ENCODE results near the gene HSPA1B. TPM values are rescaled to one million over a fixed set of nuclear protein-coding genes. Genes with fewer than 3 reads are reported as not detected.
"Not testable (repeated sequence)": the region's sequence is repeated elsewhere in the genome, so short reads cannot be mapped to it uniquely, and the experiment has no call there.

The HSPA1B gene
- total RNA-seq, 1 donor from 2014 or later: 58.4 TPM

DNA sequence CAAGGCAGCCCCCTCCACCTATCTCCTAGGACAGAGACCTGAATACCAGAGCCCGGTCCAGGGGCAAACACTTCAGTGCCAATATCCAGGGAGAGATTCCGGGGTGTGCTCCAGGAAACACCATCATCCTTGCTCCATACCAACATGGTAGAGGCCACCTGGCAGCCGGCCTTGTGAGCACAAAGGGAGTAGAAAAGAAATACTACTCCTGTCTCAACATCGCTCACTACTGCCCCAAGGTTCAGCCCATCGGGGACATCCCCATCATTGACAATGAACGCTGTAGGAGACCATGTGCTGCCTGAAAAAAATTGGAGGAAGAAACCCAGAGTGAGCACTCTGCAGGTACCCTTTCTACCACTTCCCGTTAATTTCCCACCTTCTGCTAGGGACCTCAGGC lies 33.6 kb downstream of the HSPA1B start:
- DNase-seq (ENCODE audit: low read depth): no peak
- H3K4me3 ChIP-seq (ENCODE audit: low read depth, low read length): no peak overlapping the region
- TF ChIP-seq, protein P1, sequence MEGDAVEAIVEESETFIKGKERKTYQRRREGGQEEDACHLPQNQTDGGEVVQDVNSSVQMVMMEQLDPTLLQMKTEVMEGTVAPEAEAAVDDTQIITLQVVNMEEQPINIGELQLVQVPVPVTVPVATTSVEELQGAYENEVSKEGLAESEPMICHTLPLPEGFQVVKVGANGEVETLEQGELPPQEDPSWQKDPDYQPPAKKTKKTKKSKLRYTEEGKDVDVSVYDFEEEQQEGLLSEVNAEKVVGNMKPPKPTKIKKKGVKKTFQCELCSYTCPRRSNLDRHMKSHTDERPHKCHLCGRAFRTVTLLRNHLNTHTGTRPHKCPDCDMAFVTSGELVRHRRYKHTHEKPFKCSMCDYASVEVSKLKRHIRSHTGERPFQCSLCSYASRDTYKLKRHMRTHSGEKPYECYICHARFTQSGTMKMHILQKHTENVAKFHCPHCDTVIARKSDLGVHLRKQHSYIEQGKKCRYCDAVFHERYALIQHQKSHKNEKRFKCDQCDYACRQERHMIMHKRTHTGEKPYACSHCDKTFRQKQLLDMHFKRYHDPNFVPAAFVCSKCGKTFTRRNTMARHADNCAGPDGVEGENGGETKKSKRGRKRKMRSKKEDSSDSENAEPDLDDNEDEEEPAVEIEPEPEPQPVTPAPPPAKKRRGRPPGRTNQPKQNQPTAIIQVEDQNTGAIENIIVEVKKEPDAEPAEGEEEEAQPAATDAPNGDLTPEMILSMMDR (conservative IDR thresholded peaks at IDR 0.05; ENCODE audit: low read depth, low read length): no peak

DNA sequence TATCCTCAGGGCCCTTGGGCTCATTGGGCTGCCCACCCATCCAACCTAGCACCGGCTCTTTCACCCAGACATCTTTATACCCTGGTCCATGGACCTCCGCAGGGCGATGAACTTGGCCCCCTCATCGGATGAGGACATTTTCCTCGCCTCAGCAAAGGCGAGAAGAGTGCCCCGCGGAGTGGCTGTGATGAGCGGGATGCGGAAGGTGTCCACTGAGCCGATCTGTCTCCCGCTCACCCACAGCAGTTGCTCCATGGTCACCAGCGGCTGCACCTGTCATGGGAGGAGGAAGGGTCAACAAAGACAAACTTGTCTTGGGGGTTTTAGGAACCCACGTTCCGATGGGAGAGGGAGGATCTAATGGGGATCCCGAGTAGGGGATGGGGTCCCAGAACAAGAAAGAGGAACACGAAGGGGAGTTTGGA lies 34.4 kb downstream of the HSPA1B start:
- DNase-seq (ENCODE audit: low read depth): no peak
- TF ChIP-seq, protein P1 (conservative IDR thresholded peaks at IDR 0.05; ENCODE audit: low read depth, low read length): no peak
- peak overlapping the region; percentile 90 for H3K4me3 ChIP-seq (ENCODE audit: low read depth, low read length)

DNA sequence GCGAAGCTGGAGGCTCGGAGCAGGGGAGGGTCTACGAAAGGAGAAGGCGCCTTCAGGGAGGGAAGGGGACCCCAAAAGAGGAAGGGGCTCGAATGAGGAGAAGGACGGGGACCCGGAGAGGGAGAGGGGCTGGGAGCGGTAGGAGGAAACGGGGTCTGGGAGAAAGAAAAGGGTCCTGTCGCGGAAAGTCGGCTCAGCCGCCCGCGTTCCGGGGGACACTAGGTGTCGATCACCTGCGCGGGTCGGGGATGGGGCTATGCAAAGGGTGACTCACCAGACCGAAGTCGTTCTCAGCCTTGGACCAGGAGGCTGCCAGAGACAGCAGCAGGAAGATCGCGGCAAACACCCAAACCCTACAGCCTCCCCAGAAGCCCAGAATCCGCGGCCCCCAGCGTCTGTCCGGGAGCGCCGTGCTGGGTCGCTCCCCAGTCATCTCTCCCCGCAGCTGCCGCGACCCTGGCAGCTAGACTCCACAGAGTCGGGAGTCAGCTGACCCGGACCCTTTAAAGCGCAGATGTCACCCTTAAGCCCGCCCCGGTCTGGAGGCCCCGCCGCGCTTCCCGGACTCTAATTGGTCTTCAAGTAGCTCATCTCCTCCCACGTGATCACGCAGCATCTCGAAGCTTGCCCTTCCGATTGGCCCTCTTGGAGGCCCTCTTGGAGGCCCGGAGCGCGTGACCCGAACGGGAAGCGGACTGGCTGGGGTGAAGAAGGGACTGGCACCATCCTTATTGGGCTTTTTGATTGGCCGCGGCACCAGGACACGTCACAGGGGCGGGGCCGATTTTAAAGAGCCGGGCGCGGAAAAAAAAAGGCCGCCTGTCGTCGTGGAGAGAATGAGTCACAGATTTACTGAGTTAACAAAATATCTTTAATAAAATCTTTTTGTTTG lies 35.1 kb downstream of the HSPA1B start, which contains the start of gene NEU1:
NEU1 (minus strand) TSS at position 478 of the 892 bp plus-strand sequence; CDS start at position 433, 45 bp downstream.
- DNase-seq (ENCODE audit: low read depth): peak; percentile 99
- TF ChIP-seq, protein P1 (conservative IDR thresholded peaks at IDR 0.05; ENCODE audit: low read depth, low read length): no peak
- peak within 1 kb of the TSS; percentile 90 for H3K4me3 ChIP-seq (ENCODE audit: low read depth, low read length)

DNA sequence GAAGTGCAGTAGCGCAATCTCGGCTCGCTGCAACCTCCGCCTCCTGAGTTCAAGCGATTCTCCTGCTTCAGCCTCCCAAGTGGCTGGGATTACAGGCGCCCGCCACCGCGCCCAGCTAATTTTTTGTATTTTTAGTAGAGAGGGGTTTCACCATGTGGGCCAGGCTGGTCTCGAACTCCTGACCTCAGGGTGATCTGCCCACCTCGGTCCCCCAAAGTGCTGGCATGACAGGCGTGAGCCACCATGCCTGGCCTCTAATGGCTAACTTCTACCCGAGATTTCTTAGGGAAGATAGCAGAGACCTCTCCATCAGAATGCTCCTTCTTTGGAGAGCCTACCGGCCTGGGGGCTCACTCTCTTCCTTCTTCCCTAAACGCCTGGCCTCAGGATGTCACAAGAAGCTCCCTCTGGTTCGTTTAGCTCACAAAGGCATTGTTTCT lies 36.6 kb downstream of the HSPA1B start:
- not testable (repeated sequence) for DNase-seq (ENCODE audit: low read depth)
- peak overlapping the region; percentile 59 for H3K4me3 ChIP-seq (ENCODE audit: low read depth, low read length)

DNA sequence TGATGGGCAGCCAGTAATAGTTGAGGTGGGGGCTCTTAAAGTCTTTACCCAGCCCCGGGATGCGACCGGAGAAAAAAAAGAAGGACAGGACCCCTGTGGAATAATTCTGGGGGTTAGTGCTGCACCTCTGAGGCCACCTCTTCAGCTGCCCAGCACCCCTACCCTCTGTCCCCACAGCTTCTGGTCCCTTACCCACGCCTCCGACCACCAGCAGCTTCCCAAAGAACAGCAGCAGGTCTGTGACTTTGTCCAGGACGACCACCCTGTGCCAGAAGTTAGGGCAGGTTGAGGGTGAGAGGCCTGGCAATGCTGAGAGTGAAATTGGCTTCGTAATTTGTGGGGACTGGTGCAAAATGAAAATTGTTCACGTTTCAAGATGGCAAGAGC lies 37.3 kb downstream of the HSPA1B start:
- TF ChIP-seq, protein P1 (conservative IDR thresholded peaks at IDR 0.05; ENCODE audit: low read depth, low read length): no peak
- H3K4me3 ChIP-seq (ENCODE audit: low read depth, low read length): no peak overlapping the region
- no peak for DNase-seq (ENCODE audit: low read depth)

DNA sequence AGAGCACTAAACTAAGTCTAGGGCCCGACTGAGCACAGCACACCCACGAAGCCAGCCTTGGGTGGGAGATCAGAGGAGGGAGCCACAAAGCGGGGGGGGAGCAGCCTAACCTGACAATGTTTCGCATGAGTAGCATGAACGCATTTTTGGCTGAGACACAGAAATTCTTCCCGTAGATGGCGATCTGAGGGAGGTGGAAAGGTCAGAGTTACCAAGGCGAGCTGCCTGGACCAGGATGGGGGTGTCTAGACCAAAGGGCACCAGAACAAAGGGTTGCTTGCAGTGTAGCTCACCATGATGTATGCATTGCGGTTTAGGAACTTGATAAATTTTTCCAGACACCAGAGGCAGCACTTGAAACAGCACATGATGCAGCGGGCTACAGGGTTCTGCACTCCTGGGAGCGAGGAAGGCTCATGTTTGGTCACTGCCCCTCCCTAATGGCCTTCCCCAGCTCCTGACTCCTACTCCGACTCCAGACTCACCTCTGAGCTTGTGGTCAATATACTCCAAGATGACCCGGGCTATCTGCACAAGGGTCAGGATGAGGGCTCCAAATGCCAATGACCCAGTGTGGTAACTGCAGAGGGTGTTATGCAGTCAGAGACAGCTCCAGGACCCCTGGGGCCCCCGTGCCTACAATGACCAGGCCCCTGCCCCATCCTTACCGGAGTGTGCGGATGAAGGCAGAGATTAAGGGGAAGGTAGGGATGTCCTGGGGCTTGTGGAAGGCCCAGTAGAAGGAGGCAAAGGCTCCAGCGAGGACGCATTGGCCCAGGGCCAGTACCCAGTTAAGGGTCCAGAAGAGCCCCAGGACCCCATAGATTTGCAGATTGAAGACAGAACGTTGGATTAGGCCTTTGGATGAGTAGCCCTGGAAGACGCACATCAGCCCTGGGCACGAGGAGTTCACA lies 37.9 kb downstream of the HSPA1B start:
- no peak overlapping the region for H3K4me3 ChIP-seq (ENCODE audit: low read depth, low read length)
- TF ChIP-seq, protein P1 (conservative IDR thresholded peaks at IDR 0.05; ENCODE audit: low read depth, low read length): no peak
- peak; percentile 36 for DNase-seq (ENCODE audit: low read depth)

DNA sequence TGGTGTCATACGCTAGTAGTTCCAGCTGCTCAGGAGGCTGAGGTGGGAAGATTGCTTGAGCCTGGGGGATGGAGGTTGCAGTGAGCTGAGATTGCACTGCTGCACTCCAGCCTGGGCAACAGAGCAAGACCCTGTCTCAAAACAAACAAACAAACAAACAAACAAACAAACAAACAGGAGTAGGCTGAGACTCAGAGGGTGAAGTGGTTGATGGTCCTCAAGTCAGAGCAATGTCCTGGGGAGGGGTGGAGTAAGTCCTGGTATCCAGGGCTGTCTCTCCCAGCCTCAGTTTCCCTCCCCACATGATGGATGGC lies 41.1 kb downstream of the HSPA1B start:
- not testable (repeated sequence) for DNase-seq (ENCODE audit: low read depth); H3K4me3 ChIP-seq (ENCODE audit: low read depth, low read length)

Data from epithelial cell of proximal tubule (primary cell).